SKM-1 (cell line): Measurements from ENCODE around the gene ZNF697.
"Not testable (repeated sequence)": the region's sequence is repeated elsewhere in the genome, so short reads cannot be mapped to it uniquely, and the experiment has no call there.

ENCODE experiments used
- DNase-seq: peaks from one replicate; lab custom pipeline; 2025; ENCODE audit not compliant: unreplicated experiment; lab: John Stamatoyannopoulos, UW

ZNF697 gene

GRCh38 chr1:119647734-119648619, at the start of gene ZNF697:
TSS of gene ZNF697 (minus strand) at chr1:119648266. CDS start at chr1:119626100, 22,166 bp downstream.
- peak; percentile 63 for DNase-seq

- no peak for DNase-seq
These were observed 49.5 kb upstream of the ZNF697 start for GRCh38 chr1:119697598-119697997.

- DNase-seq, result not testable (repeated sequence)
These were observed 48.8 kb upstream of the ZNF697 start for GRCh38 chr1:119696863-119697262.

- DNase-seq, result no peak
These were observed 41.4 kb upstream of the ZNF697 start for GRCh38 chr1:119689511-119689910.

DNA sequence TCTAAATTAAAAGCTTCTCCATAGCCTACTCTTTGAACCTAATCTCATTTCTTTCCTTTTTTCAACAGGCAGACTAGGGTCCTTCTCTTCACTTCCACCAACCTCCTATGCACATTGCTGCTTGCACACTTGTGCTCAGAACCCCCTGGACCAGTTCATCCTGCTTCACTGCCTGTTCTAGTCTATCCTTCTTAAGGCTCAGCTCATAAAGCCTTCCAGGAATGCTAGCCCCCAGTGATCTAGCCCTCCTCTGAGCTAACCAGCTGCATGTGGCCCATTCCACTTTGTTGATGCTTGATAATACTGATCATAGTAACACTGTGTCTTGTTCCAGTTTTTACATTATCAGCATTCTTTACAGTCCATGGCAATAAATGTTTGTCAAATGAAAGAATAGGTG, 40.7 kb upstream of the ZNF697 start:
- no peak for DNase-seq

DNA sequence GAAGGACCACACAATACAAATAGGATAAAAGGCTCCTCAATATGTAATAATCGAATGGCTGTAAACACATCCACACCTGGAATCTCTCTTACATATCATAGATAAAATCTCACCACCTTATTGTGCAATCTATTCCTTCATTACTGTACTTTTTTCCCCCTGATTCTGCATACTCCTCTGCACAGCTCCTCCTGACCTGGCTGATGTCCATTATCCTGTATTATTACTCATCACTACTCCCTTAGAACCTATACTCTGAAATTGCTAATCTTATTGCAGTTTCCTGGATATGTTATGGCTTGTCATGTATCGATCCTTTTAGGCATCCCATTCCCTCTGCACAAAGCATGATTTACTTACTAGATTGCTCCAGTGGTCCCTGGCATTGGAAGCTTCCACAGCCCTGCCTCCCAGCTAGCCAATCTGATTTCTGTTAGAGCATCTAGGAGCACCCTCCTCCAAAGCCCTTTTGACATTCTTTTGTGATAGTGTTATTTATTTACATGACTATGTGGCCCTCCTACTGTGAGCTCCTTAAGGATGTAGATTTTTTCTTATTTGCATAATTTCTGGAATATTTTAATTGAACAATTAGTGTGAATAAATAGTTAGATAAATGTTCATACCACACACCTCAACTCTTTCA, 39.5 kb upstream of the ZNF697 start:
- DNase-seq, result no peak

- no peak for DNase-seq
These were observed 38.6 kb upstream of the ZNF697 start for GRCh38 chr1:119686661-119687060.

DNA sequence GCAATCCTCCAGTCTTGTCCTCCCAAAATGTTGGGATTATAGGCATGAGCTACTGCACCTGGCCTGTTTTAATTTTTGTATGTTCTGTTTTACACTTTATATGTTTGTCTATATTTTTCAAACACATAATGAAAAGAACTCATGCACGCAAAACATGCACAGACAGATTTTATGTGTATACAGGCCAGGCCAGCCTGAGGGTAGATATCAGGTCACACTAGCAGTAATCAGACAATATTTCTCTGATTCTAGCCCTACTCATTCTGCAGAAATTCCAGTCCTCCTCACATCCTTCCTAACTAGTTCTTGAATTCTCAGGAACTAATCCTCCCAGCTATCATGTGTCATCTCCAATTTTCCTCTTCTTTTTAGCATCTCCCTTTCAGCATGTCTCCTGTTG, 35.8 kb upstream of the ZNF697 start:
- DNase-seq, result no peak

DNA sequence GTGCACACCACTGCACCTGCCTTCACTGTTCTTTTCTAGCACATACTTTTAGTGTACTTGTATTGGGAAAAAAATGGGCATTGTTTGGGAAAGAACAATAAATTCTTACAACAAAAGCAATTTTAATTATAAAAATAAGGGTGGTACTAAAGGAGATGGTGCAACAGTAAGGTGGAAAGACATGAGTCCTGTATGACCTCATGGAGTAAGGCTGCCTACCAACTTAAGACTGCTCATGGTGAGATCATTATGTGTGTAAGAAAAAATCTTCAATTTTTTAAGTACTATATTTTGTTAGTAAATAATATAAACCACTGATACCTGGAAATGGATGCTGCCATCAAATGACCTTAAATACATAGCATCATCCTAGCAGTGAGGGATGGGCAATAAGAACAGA, 34.1 kb upstream of the ZNF697 start:
- DNase-seq, result no peak

GRCh38 chr1:119681560-119681959, 33.5 kb upstream of the ZNF697 start:
- no peak for DNase-seq

GRCh38 chr1:119680723-119681122, 32.7 kb upstream of the ZNF697 start:
- no peak for DNase-seq

GRCh38 chr1:119680193-119680592, 32.1 kb upstream of the ZNF697 start:
- no peak for DNase-seq

DNA sequence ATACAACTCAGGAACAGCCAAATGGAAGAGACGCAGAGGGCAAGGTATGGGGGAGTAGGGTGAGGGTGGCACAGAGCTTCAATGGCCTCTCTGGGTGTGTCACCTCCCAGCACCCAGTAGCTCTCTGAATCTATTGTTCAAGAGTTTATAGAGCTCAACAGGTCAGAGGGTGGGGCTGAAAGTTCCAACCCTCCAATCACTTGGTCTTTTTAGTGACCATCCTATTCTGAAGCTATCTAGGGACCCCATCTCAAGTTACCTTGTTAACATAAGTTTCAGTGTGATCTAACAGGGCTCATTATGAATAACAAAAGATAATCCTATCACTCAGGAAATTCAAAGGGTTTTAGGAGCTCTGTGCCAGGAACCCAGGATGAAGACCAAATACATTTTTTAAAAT, 31.2 kb upstream of the ZNF697 start:
- DNase-seq, result no peak

GRCh38 chr1:119676571-119677206, 28.6 kb upstream of the ZNF697 start:
- no peak for DNase-seq

- DNase-seq, result peak; percentile 47
These were observed 27.6 kb upstream of the ZNF697 start for GRCh38 chr1:119675349-119676345.

DNA sequence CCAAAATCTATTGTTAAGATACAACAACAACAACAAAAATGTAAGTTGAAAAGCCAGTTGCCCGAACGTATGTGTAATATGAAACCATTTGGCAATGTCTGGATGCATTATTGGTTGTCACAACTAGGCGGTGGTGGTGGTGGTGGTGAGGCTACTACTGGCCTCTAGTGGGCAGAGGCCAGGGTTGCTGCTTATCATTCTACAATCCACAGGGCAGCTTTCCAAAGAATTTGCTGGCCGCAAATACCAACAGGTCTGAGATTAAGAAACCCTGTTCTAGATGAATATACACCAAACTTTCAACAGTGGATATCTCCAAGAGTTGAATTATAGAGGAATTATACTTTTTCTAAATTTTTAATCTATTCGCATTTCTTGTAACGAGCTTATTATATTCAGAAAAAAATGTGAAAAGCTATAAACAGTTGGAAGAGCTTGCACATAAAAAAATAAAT, 26.8 kb upstream of the ZNF697 start:
- no peak for DNase-seq

DNA sequence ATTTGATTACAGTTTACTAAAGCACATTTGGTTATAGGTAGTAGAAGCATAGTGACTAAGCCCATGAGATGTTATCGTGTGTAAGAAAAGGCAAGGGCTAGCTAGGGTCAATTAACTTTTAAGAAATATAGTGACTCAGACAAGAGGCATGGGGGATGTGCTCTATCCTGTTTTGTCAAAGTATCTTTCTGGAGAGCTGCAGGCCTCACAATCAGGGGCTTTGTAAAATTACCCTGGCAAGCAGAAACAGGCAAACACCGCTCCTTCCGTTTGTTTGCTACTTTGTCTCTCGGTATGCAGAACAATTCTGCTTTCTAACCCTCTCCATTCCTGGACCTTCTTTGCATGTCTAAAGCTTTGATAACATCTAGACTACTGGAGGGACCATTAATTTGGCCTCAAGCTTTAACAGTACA, 26.1 kb upstream of the ZNF697 start:
- DNase-seq, result no peak

GRCh38 chr1:119673171-119673940, 25.3 kb upstream of the ZNF697 start:
- no peak for DNase-seq

DNA sequence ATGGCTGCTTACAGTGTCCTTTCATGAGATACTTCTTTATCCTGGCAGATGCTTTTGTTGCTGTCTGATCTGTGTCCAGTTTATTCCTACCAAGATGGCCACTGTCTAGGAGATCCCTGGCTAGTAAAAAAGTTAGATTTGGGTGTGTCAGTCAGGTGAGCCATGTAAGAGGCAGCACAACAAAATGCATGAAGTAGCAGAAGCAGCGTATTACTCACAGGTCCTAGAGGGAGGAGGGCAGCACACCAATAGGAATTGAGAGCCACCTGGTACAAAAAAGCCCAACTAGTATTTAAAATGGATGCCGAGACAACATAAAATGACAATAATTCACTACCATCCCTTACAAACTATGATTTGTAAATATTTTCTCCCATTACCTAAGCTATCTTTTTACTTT, 22.8 kb upstream of the ZNF697 start:
- no peak for DNase-seq

DNA sequence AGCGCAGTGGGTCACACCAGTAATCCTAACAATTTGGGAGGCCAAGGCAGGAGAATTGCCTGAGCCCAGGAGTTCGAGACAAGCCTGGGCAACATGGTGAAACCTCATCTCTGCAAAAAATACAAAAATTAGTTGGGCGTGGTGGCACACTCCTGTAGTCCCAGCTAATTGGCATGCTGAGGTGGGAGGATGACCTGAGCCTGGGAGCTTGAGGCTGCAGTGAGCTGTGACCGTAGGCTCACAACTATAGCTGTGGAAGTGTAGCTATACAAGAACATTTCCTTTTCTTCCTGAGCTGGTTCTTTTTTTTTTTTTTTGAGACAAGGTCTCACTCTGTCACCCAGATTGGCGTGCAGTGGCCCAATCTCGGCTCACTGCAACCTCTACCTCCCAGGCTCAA, 19.1 kb upstream of the ZNF697 start:
- no peak for DNase-seq
